Measurements from ENCODE around the gene RICTOR.
"Not testable (repeated sequence)": the region's sequence is repeated elsewhere in the genome, so short reads cannot be mapped to it uniquely, and the experiment has no call there.

Gene RICTOR

DNA sequence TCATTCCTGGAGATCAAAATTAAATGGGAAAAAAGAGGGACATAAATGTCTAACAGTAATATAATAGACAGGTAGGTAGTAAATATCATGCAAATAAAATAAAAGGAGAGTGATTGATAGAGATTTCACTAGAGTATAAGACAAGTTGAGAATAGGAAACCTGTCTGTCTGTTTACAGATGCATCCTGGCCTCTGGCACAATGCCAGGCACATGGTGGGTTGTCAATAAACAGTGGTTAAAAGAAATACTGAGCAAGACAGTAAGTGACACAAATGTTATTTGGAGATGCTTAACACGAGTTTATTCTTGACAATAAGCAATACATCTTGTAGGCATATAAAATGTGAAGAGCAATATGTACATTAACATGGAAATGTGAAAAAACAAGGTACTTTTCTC is 33.3 kb downstream of the RICTOR start:
- Histone ChIP-seq H3K27ac (no peak overlapping the region), H3K36me3 (no peaks in the 10 kb centered on the region), H3K9me3 (no peaks in the 10 kb centered on the region), H3K4me1 (ENCODE audit: control insufficient read depth in 1 of 2, insufficient read depth in 1 of 2, low read depth in 1 of 2, low read length in 1 of 2) (no peaks in the 10 kb centered on the region), H3K4me3 (ENCODE audit: low read depth in 1 of 2, low read length in 1 of 2) (no peak overlapping the region), H3K27me3 (no peaks in the 10 kb centered on the region)
- TF ChIP-seq, protein P1, sequence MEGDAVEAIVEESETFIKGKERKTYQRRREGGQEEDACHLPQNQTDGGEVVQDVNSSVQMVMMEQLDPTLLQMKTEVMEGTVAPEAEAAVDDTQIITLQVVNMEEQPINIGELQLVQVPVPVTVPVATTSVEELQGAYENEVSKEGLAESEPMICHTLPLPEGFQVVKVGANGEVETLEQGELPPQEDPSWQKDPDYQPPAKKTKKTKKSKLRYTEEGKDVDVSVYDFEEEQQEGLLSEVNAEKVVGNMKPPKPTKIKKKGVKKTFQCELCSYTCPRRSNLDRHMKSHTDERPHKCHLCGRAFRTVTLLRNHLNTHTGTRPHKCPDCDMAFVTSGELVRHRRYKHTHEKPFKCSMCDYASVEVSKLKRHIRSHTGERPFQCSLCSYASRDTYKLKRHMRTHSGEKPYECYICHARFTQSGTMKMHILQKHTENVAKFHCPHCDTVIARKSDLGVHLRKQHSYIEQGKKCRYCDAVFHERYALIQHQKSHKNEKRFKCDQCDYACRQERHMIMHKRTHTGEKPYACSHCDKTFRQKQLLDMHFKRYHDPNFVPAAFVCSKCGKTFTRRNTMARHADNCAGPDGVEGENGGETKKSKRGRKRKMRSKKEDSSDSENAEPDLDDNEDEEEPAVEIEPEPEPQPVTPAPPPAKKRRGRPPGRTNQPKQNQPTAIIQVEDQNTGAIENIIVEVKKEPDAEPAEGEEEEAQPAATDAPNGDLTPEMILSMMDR (IDR thresholded peaks at IDR 0.05): no peak

DNA sequence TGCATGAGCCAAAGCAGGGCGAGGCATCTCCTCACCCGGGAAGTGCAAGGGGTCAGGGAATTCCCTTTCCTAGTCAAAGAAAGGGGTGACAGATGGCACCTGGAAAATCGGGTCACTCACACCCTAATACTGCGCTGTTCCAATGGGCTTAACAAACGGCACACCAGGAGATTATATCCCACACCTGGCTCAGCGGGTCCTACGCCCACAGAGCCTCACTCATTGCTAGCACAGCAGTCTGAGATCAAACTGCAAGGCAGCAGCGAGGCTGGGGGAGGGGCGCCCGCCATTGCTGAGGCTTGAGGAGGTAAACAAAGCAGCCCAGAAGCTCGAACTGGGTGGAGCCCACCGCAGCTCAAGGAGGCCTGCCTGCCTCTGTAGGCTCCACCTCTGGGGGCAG is 39.7 kb downstream of the RICTOR start:
- H3K4me3 ChIP-seq (ENCODE audit: low read depth in 1 of 2, low read length in 1 of 2); H3K27me3 ChIP-seq; H3K9me3 ChIP-seq; H3K4me1 ChIP-seq (ENCODE audit: control insufficient read depth in 1 of 2, insufficient read depth in 1 of 2, low read depth in 1 of 2, low read length in 1 of 2); H3K36me3 ChIP-seq; H3K27ac ChIP-seq: not testable (repeated sequence)

DNA sequence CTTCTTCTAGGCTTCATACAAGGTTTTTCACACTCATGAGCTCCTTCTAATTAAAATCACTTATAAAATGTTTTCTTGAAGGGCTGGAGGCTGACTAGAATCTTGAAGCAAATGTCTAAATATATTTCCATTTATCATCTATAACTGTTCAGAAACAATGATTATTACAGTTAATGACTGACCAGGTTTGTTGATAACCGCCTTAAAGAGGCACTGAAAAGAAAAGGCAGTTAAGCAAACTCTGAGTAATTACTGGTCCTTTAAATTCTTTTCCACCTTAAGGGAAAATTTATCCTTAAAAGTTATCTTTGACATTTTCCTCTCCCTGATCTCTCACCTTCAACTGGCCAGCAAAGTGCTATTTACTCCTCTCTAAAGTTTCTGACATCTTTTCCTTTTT is 43.2 kb downstream of the RICTOR start:
- H3K4me1 ChIP-seq (ENCODE audit: control insufficient read depth in 1 of 2, insufficient read depth in 1 of 2, low read depth in 1 of 2, low read length in 1 of 2): no peaks in the 10 kb centered on the region
- no peaks in the 10 kb centered on the region for H3K27me3 ChIP-seq
- TF ChIP-seq, protein P1 (IDR thresholded peaks at IDR 0.05): no peak

DNA sequence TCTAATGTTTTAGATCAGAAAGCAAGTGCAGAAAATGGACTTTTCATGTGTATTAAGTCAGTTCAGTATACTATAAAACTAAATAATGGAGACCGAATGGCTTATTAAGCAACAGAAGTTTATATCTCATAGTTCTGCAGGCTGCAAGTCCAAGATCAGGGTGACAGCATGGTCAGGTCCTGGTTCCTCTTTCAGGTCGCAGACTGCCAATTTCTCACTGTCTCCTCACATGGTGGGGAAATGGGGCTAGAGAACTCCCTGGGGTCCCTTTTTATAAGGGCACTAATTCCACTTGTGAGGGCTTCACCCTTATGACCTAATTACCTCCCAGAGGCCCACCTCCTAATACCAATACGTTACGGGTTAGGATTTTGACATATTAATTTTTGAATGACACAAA is 48.7 kb downstream of the RICTOR start:
- TF ChIP-seq, protein P1 (IDR thresholded peaks at IDR 0.05): no peak
- no peaks in the 10 kb centered on the region for H3K27me3 ChIP-seq
- H3K4me3 ChIP-seq (ENCODE audit: low read depth in 1 of 2, low read length in 1 of 2): no peak overlapping the region
- H3K27ac ChIP-seq: no peak overlapping the region
- peaks cover 0 to 10% of the 10 kb centered on the region in 2 experiments for H3K4me1 ChIP-seq (ENCODE audit: control insufficient read depth in 1 of 2, insufficient read depth in 1 of 2, low read depth in 1 of 2, low read length in 1 of 2)
- no peaks in the 10 kb centered on the region for H3K9me3 ChIP-seq
- peaks cover 11% of the 10 kb centered on the region for H3K36me3 ChIP-seq

More for the DNA sequence above, 43.2 kb downstream of the RICTOR start:
- Histone ChIP-seq H3K9me3 (no peaks in the 10 kb centered on the region), H3K4me3 (ENCODE audit: low read depth in 1 of 2, low read length in 1 of 2) (no peak overlapping the region), H3K27ac (peak overlapping the region; percentile 12), H3K36me3 (no peaks in the 10 kb centered on the region)

DNA sequence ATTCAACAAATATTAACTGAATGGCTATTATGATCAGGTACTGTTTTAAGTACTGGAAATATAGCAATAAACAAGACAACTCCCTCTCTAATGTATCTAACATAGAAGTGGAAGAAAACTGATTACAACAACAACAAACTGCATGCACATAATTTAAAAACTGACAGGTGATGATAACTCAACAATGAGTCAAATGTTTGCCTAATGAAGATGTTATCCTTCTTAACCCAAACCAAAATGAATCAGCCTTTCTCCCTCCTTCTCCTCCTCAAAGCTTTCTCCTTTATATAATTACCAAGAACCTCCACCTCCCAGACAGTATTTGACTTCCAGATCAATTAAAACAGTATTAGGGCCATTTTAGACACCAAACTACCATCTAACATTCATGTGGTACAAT is 49.3 kb downstream of the RICTOR start:
- H3K4me1 ChIP-seq (ENCODE audit: control insufficient read depth in 1 of 2, insufficient read depth in 1 of 2, low read depth in 1 of 2, low read length in 1 of 2): peaks cover 0 to 12% of the 10 kb centered on the region in 2 experiments
- peaks cover 17% of the 10 kb centered on the region for H3K36me3 ChIP-seq
- no peak overlapping the region for H3K4me3 ChIP-seq (ENCODE audit: low read depth in 1 of 2, low read length in 1 of 2)
- TF ChIP-seq, protein P1 (IDR thresholded peaks at IDR 0.05): no peak
- H3K27ac ChIP-seq: no peak overlapping the region
- no peaks in the 10 kb centered on the region for H3K27me3 ChIP-seq
- H3K9me3 ChIP-seq: no peaks in the 10 kb centered on the region

DNA sequence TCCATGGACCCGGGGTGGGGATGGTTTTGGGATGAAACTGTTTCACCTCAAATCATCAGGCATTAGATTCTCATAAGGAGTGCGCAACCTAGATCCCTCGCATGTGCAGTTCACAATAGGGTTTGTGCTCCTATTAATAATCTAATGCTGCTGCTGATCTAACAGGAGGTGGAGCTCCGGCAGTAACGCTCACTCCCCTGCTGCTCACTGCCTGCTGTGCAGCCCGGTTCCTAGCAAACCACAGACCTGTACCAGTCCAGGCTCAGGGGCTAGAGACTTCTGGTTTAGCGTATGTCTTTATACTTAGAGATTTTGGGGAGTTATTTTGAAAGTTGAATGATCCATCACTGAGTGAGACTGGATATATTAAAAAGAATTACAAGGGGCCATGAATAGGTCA is 50.2 kb downstream of the RICTOR start:
- Histone ChIP-seq H3K27me3 (no peaks in the 10 kb centered on the region), H3K4me1 (ENCODE audit: control insufficient read depth in 1 of 2, insufficient read depth in 1 of 2, low read depth in 1 of 2, low read length in 1 of 2) (peaks cover 0 to 12% of the 10 kb centered on the region in 2 experiments), H3K4me3 (ENCODE audit: low read depth in 1 of 2, low read length in 1 of 2) (no peak overlapping the region), H3K27ac (no peak overlapping the region), H3K9me3 (no peaks in the 10 kb centered on the region), H3K36me3 (peaks cover 26% of the 10 kb centered on the region)
- TF ChIP-seq, protein P1 (IDR thresholded peaks at IDR 0.05): no peak
